Brain microvascular endothelial cell (primary cell): ENCODE data around the gene TASL.

Source experiments
- DNase-seq: peaks from one replicate; pipeline ENCODE4 v3.0.0-alpha.2; 2020
- H3K27ac ChIP-seq: fragments of 250-450 bp; sonication (Bioruptor Pico); 2 replicates; pipeline ENCODE4 v1.5.1; 2020; ENCODE audit warnings: mild to moderate bottlenecking, moderate library complexity
- H3K27me3 ChIP-seq: fragments of 250-450 bp; sonication (Bioruptor Pico); replicated peaks from 2 replicates; pipeline ENCODE4 v1.5.1; 2020; ENCODE audit warnings: mild to moderate bottlenecking
- H3K36me3 ChIP-seq: fragments of 250-450 bp; sonication (Bioruptor Pico); replicated peaks from 2 replicates; pipeline ENCODE4 v1.5.1; 2020; ENCODE audit warnings: mild to moderate bottlenecking
- H3K4me3 ChIP-seq: 2 replicates; pipeline ENCODE4 v1.5.1; 2011; ENCODE audit warnings: low read depth, mild to moderate bottlenecking, control low read depth, low read length, moderate library complexity
- in situ Hi-C: cut with HindIII; loops from 2 replicates; pipeline ENCODE4 v1.10.0; 2017; ENCODE audit warnings: low sequenced_read_pairs, low pct_ligation_motif_present
- TF ChIP-seq, protein P1 (sequence below): IDR thresholded peaks from 2 replicates; pipeline ENCODE4 v1.5.1; 2011; ENCODE audit warnings: low read depth, mild to moderate bottlenecking, moderate library complexity, low read length, control low read depth, inconsistent platforms; ENCODE audit errors: missing control alignments

Gene TASL

DNA sequence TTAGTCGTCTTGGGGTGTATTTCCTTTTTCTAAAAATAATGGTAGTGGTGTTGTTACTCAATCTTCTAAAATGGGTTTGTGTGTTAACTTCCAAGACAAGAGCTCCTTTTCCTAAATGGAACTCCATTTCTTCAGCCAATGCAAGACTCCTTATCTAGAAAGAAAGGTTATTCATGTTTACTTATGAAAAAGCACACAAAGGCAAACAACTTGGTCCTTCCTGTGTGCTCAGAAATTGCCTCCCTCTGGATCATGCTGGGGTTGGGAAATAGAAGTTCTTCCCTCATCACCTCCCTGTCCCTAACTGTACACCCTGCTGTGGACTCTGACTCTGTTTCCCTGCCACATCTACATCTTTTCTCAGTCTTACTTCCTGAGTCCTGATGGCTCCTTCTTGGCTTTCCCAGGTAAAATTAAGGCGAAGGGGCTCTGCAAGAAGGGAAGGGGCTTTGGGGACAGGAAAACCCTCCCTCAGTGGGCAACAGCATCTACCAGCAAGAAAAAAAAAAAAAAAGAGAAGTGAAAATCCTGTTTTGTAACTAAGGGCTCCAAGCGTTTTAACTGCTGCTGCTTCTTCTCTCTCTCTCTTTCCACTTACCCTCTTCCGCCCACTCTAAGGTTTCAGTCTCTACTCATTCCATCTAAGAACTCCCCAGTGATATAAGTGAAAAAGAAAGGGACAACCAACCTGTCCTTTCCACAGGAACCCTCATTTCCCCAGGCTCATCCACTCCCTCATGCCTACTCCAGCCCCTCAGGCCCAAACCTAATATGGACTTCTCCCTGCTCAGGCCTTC is 19.8 kb upstream of the TASL start:
- in situ Hi-C loops, result no loop called here
- Histone ChIP-seq H3K36me3 (no peaks in the 10 kb centered on the region), H3K27ac (no peak overlapping the region), H3K27me3 (no peaks in the 10 kb centered on the region), H3K4me3 (no peak overlapping the region)
- no peak for DNase-seq
- TF ChIP-seq, protein P1, sequence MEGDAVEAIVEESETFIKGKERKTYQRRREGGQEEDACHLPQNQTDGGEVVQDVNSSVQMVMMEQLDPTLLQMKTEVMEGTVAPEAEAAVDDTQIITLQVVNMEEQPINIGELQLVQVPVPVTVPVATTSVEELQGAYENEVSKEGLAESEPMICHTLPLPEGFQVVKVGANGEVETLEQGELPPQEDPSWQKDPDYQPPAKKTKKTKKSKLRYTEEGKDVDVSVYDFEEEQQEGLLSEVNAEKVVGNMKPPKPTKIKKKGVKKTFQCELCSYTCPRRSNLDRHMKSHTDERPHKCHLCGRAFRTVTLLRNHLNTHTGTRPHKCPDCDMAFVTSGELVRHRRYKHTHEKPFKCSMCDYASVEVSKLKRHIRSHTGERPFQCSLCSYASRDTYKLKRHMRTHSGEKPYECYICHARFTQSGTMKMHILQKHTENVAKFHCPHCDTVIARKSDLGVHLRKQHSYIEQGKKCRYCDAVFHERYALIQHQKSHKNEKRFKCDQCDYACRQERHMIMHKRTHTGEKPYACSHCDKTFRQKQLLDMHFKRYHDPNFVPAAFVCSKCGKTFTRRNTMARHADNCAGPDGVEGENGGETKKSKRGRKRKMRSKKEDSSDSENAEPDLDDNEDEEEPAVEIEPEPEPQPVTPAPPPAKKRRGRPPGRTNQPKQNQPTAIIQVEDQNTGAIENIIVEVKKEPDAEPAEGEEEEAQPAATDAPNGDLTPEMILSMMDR, result no peak

DNA sequence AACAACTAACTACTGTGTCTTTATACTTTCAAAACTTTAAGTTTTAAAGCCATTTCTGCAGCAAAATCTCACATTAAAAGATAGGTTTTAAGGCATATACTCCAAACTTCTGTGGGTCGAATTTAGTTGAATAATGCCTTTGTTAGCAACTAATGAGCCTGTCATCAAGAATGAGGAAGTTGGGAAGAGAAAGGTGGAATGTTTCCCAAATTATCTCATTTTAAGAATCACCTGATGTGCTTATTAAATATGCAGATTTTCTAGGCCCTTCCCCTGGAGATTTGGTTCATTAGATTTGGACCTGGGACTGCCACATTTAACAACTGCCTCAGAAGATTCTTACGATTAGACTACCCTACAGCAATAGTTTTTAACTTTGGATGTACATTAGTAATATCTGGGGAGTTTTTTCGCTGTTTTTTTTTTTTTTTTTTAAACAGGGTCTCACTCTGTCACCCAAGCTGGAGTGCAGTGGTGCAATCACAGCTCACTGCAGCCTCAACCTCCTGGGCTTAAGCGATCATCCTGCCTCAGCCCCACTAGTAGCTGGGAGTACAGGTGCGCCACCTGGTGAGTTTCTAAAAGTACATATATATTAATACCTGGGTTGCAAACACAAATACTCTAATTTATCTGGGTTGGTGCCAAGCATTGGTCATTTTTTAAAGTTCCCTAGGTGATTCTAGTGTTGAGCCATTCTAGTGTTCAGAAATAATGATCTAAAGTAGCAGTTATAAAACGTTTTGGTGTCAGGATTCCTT is 16.1 kb upstream of the TASL start:
- no peaks in the 10 kb centered on the region for H3K36me3 ChIP-seq
- TF ChIP-seq, protein P1, result no peak
- H3K27me3 ChIP-seq, result no peaks in the 10 kb centered on the region
- no peak overlapping the region for H3K27ac ChIP-seq
- in situ Hi-C loops, result no loop called here
- DNase-seq, result no peak
- H3K4me3 ChIP-seq, result no peak overlapping the region

DNA sequence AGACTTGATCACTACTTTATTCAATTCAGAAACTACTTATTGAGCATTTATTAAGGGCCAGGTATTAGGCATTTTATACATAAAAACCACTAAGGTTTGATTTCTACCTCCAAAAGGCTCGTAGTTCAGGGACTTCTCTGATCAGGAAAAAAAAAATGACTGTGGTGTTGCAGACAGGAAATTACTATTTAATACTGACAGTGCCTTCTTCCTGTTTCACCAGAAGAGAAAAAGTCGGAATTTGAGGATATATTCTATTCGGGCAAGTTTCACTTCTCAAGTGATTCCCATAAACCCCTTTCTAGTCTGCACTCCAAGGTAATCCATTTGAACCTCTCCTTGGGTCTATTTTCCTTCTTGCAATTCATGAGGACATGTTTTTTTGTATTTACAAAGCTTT is 15.3 kb upstream of the TASL start:
- Histone ChIP-seq H3K27ac (no peak overlapping the region), H3K36me3 (no peaks in the 10 kb centered on the region), H3K27me3 (no peaks in the 10 kb centered on the region), H3K4me3 (no peak overlapping the region)
- no peak for DNase-seq
- in situ Hi-C loops, result no loop called here
- TF ChIP-seq, protein P1, result no peak

DNA sequence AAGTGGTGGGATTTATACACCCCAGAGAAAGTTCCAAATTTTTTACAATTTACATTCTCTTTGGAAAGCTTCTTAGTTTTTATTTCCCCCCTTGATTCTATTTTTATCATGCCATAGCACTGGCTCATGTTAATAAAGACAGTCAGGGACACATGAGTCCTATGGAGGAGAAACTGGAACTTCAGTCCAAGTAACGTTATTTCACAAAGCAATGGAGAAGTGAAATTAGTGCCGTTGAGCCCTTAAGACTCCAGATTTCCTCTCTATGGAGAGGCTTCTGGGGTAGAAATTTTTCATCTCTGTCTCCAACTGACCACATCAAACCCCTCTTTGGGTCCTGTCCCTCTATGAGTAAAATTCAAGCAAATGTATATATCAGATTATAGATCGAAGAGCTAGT is 12.8 kb upstream of the TASL start:
- TF ChIP-seq, protein P1, result no peak
- Histone ChIP-seq H3K36me3 (no peaks in the 10 kb centered on the region), H3K27me3 (no peaks in the 10 kb centered on the region), H3K27ac (no peak overlapping the region), H3K4me3 (no peak overlapping the region)
- in situ Hi-C loops, result no loop called here
- no peak for DNase-seq

DNA sequence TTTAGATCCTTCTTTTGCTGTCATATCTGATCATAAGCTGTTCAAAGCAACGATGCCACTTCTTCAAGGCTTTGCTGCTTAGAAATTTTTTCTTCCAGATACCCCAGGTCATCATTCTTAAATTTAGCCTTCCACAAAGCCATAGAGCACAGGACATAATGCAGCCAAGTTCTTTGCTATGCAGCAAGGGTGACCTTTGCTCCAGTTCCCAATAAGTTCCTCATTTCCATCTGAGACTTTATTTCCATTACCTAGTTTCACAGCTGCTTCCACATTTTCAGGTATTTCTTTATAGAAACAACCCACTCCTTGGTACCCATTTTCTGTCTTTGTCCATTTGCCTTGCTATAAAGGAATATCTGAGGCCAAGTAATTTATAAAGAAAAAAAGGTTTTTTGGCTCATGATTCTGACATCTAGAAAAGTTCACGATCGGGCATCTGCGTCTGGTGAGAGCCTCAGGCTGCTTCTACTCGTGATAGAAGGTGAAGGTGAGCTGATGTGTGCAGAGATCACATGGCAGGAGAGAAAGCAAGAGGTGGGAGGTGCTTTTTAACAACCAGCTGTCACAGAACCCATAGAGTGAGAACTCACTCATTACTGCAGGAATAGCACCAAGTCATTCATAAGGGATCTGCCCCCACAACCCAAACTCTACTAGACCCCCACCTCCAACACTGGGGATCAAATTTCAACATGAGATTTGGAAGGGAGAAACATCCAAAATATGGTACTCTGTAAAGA is 11.8 kb upstream of the TASL start:
- H3K27me3 ChIP-seq, result no peaks in the 10 kb centered on the region
- TF ChIP-seq, protein P1, result no peak
- DNase-seq, result no peak
- no peak overlapping the region for H3K27ac ChIP-seq
- in situ Hi-C loops, result no loop called here
- no peak overlapping the region for H3K4me3 ChIP-seq
- H3K36me3 ChIP-seq, result no peaks in the 10 kb centered on the region
